PC-3 (cell line): ENCODE results near the gene AUTS2. TPM values are rescaled to one million over a fixed set of nuclear protein-coding genes. Genes with fewer than 3 reads are reported as not detected.

ENCODE experiments used
- ATAC-seq: fragments of 200-7000 bp; cut with Tn5 transposase; 2 replicates; pipeline ENCODE4 v1.9.1; 2020; ENCODE audit warnings: mild to moderate bottlenecking, moderate library complexity
- BruUV-seq: library from RNA; stranded (reverse); fragments of 400-500 nt; replicated peaks from 2 replicates; lab custom pipeline; 2021; lab: Mats Ljungman, UMichigan
- CTCF ChIA-PET: fragments of 300-600 bp; sonication (Branson Sonifier 250); formaldehyde crosslinking; loops from one replicate; lab custom pipeline; 2022; ENCODE audit warnings: antibody characterized with exemption; lab: Charles Lee
- POLR2A ChIA-PET: fragments of 300-600 bp; sonication (Branson Sonifier 250); formaldehyde crosslinking; loops from one replicate; lab custom pipeline; 2022; ENCODE audit warnings: antibody characterized with exemption; ENCODE audit not compliant: unreplicated experiment; lab: Charles Lee
- DNase-seq: peaks from one replicate; pipeline ENCODE4 v3.0.0-alpha.2; 2015
- H2AFZ ChIP-seq: fragments of 300-600 bp; sonication (generic); 2 replicates; pipeline ENCODE4 v1.6.0; 2016; ENCODE audit warnings: antibody characterized with exemption, low read length
- H3F3A ChIP-seq: fragments of 300-600 bp; sonication (generic); one replicate; pipeline ENCODE4 v1.6.0; 2017; ENCODE audit warnings: antibody characterized with exemption, low read length, control low read depth, mild to moderate bottlenecking; ENCODE audit not compliant: unreplicated experiment
- H3K27ac ChIP-seq: fragments of 300-600 bp; sonication (generic); 2 replicates; pipeline ENCODE4 v1.5.1; 2016; ENCODE audit warnings: mild to moderate bottlenecking, low read length
- H3K27me3 ChIP-seq: fragments of 300-600 bp; sonication (generic); 2 replicates; pipeline ENCODE4 v1.6.1; 2016; ENCODE audit warnings: low read length, mixed read lengths
- H3K36me3 ChIP-seq: fragments of 300-600 bp; sonication (generic); 2 replicates; pipeline ENCODE4 v1.6.1; 2016; ENCODE audit warnings: low read depth, mixed run types, low read length, mixed read lengths
- H3K4me1 ChIP-seq: fragments of 300-600 bp; sonication (generic); 2 replicates; pipeline ENCODE4 v1.5.1; 2016; ENCODE audit warnings: low read length; ENCODE audit not compliant: insufficient read depth
- H3K4me2 ChIP-seq: fragments of 300-600 bp; sonication (generic); 2 replicates; pipeline ENCODE4 v1.6.0; 2016; ENCODE audit warnings: low read length
- H3K4me3 ChIP-seq: fragments of 300-600 bp; sonication (generic); 2 replicates; pipeline ENCODE4 v1.5.1; 2016; ENCODE audit warnings: mild to moderate bottlenecking, low read length, mixed read lengths
- H3K79me2 ChIP-seq: fragments of 300-600 bp; sonication (generic); 2 replicates; pipeline ENCODE4 v1.6.1; 2017; ENCODE audit warnings: low read length, mixed read lengths
- H3K9ac ChIP-seq: fragments of 300-600 bp; sonication (generic); 2 replicates; pipeline ENCODE4 v1.6.0; 2016; ENCODE audit warnings: mild to moderate bottlenecking, low read length
- H3K9me2 ChIP-seq: fragments of 300-600 bp; sonication (generic); replicated peaks from 2 replicates; pipeline ENCODE4 v1.6.1; 2016; ENCODE audit warnings: mixed run types, low read length, mixed read lengths
- H3K9me3 ChIP-seq: fragments of 300-600 bp; sonication (generic); 2 replicates; pipeline ENCODE4 v1.6.1; 2016; ENCODE audit warnings: low read length, mixed read lengths
- H4K20me1 ChIP-seq: fragments of 300-600 bp; sonication (generic); 2 replicates; pipeline ENCODE4 v1.6.1; 2016; ENCODE audit warnings: low read length, mixed read lengths
- EZH2 ChIP-seq: fragments of 300-600 bp; sonication (generic); IDR thresholded peaks from one replicate; pipeline ENCODE4 v1.6.1; 2017; ENCODE audit warnings: antibody characterized with exemption, mild to moderate bottlenecking, low read length; ENCODE audit not compliant: unreplicated experiment
- EZH2phosphoT487 ChIP-seq: fragments of 300-600 bp; sonication (generic); IDR thresholded peaks from 2 replicates; pipeline ENCODE4 v1.6.1; 2018; ENCODE audit warnings: mild to moderate bottlenecking, antibody characterized with exemption, low read length, borderline replicate concordance
- intact Hi-C: fragments of 100-400 bp; cut with micrococcal nuclease; formaldehyde crosslinking; loops from 2 replicates; pipeline ENCODE4 v1.9.0; 2023
- total RNA-seq: library from RNA; depleted of rRNA; stranded (reverse); fragments of >200 nt; gene quantifications from 2 replicates; pipeline ENCODE4 v1.2.3, GENCODE V29; 2014
- TF ChIP-seq, protein P1 (sequence below): fragments of 300-600 bp; sonication (generic); conservative IDR thresholded peaks from 2 replicates; pipeline ENCODE4 v1.5.1; 2017; ENCODE audit warnings: antibody characterized with exemption, low read depth, mild to moderate bottlenecking, low read length

AUTS2 gene
- total RNA-seq, 1 experiment from 2014 or later, result not detected

- H3K4me2 ChIP-seq, result peak overlapping the region; percentile 62; the same call in 1 of the 2 replicates
- DNase-seq (no peak), ATAC-seq (peak; percentile 22)
- 0 out of 2 replicates have a peak overlapping the region, but pooled peaks have one; percentile 50 for H3K4me3 ChIP-seq
- BruUV-seq, result no TSS peak
- peaks cover 44% of the 10 kb centered on the region for H3K27me3 ChIP-seq
- no peak overlapping the region for H3K27ac ChIP-seq
- peak overlapping the region; percentile 26; the same call in 1 of the 2 replicates for H2AFZ ChIP-seq
- H3K9me2 ChIP-seq, result no peaks in the 10 kb centered on the region
- H3K79me2 ChIP-seq, result no peaks in the 10 kb centered on the region
- no peaks in the 10 kb centered on the region for H3K4me1 ChIP-seq
- no peak overlapping the region for H3K9ac ChIP-seq
- TF ChIP-seq EZH2 (no peak), EZH2phosphoT487 (no peak)
- TF ChIP-seq, protein P1, sequence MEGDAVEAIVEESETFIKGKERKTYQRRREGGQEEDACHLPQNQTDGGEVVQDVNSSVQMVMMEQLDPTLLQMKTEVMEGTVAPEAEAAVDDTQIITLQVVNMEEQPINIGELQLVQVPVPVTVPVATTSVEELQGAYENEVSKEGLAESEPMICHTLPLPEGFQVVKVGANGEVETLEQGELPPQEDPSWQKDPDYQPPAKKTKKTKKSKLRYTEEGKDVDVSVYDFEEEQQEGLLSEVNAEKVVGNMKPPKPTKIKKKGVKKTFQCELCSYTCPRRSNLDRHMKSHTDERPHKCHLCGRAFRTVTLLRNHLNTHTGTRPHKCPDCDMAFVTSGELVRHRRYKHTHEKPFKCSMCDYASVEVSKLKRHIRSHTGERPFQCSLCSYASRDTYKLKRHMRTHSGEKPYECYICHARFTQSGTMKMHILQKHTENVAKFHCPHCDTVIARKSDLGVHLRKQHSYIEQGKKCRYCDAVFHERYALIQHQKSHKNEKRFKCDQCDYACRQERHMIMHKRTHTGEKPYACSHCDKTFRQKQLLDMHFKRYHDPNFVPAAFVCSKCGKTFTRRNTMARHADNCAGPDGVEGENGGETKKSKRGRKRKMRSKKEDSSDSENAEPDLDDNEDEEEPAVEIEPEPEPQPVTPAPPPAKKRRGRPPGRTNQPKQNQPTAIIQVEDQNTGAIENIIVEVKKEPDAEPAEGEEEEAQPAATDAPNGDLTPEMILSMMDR, result no peak
- no peaks in the 10 kb centered on the region for H3K36me3 ChIP-seq
- H4K20me1 ChIP-seq, result no peaks in the 10 kb centered on the region
- no peaks in the 10 kb centered on the region for H3K9me3 ChIP-seq
- H3F3A ChIP-seq, result no peaks in the 10 kb centered on the region
- intact Hi-C loops, result no loop called here
- CTCF ChIA-PET, result no interaction called here
- POLR2A ChIA-PET, result no interaction called here
Observed at GRCh38 chr7:70694434-70694970, 1096.2 kb downstream of the AUTS2 start.

GRCh38 chr7:70694971-70695794 lies 1096.9 kb downstream of the AUTS2 start:
- Histone ChIP-seq H3K27ac (no peak overlapping the region), H3K4me1 (no peaks in the 10 kb centered on the region), H3K27me3 (peaks cover 44% of the 10 kb centered on the region), H3K9me2 (no peaks in the 10 kb centered on the region), H3K9me3 (no peaks in the 10 kb centered on the region), H3K4me3 (peak overlapping the region; percentile 50), H3K36me3 (no peaks in the 10 kb centered on the region), H4K20me1 (no peaks in the 10 kb centered on the region), H3K4me2 (peak overlapping the region; percentile 62), H2AFZ (peak overlapping the region; percentile 26; the same call in 1 of the 2 replicates), H3K9ac (no peak overlapping the region), H3K79me2 (no peaks in the 10 kb centered on the region), H3F3A (no peaks in the 10 kb centered on the region)
- no TSS peak for BruUV-seq
- intact Hi-C loops, result no loop called here
- DNase-seq, result no peak
- peak; percentile 30; the same call in 1 of the 2 replicates for ATAC-seq
- TF ChIP-seq EZH2, result peak; percentile 87
- TF ChIP-seq, protein P1, result no peak
- TF ChIP-seq EZH2phosphoT487, result peak; percentile 60
- ChIA-PET POLR2A (no interaction called here), CTCF (no interaction called here)

- H3K9ac ChIP-seq, result no peak overlapping the region
- no peak for ATAC-seq
- no peak for DNase-seq
- no peaks in the 10 kb centered on the region for H3K9me2 ChIP-seq
- H3K27me3 ChIP-seq, result peaks cover 44% of the 10 kb centered on the region
- TF ChIP-seq, protein P1, result no peak
- TF ChIP-seq EZH2 (no peak), EZH2phosphoT487 (no peak; the same call in 1 of the 2 replicates)
- H3K4me1 ChIP-seq, result no peaks in the 10 kb centered on the region
- intact Hi-C loops, result no loop called here
- CTCF ChIA-PET, result no interaction called here
- no TSS peak for BruUV-seq
- POLR2A ChIA-PET, result no interaction called here
- no peak overlapping the region for H2AFZ ChIP-seq
- H3K4me2 ChIP-seq, result peak overlapping the region; percentile 62
- H3K9me3 ChIP-seq, result no peaks in the 10 kb centered on the region
- H3K27ac ChIP-seq, result no peak overlapping the region
- H3K4me3 ChIP-seq, result peak overlapping the region; percentile 50; the same call in 1 of the 2 replicates
- no peaks in the 10 kb centered on the region for H3K36me3 ChIP-seq
- H3F3A ChIP-seq, result no peaks in the 10 kb centered on the region
- no peaks in the 10 kb centered on the region for H4K20me1 ChIP-seq
- no peaks in the 10 kb centered on the region for H3K79me2 ChIP-seq
Observed at GRCh38 chr7:70695795-70696083, 1097.5 kb downstream of the AUTS2 start.
